K562 treated with DMSO at 1 percent for 48 hours (cell line): ENCODE measurements around the gene IFT172. TPM values are rescaled to one million over a fixed set of nuclear protein-coding genes. Genes with fewer than 3 reads are reported as not detected.

Experiments used
- total RNA-seq: library from RNA; unstranded; fragments of 300-600 nt; gene quantifications from 2 replicates; pipeline ENCODE4 v1.2.3, GENCODE V29; 2022; ENCODE audit warnings: low replicate concordance; ENCODE audit errors: extremely low read depth

The IFT172 gene
- not detected in 2 replicates for total RNA-seq

GRCh38 chr2:27489498-27490397 is at the start of gene IFT172:
Gene IFT172, minus strand, starts transcription at chr2:27489743. Its CDS starts 90 bp downstream, at chr2:27489653.

GRCh38 chr2:27496357-27497287 is 7.1 kb upstream of the IFT172 start, which contains the start of gene GCKR:
Gene GCKR, plus strand, starts transcription at chr2:27496839. Its CDS starts 66 bp downstream, at chr2:27496905.

GRCh38 chr2:27494944-27495554 is 5.5 kb upstream of the IFT172 start, which contains the start of gene FNDC4:
Gene FNDC4, minus strand, starts transcription at chr2:27495200. Its CDS starts 521 bp downstream, at chr2:27494679.

GRCh38 chr2:27441958-27442919 is 47.3 kb downstream of the IFT172 start, which contains the start of gene KRTCAP3:
Gene KRTCAP3, plus strand, starts transcription at chr2:27442381. Its CDS starts 32 bp downstream, at chr2:27442413.

GRCh38 chr2:27428213-27428977 is 61.1 kb downstream of the IFT172 start, which contains the start of gene NRBP1:
Gene NRBP1, plus strand, starts transcription at chr2:27428631. Its CDS starts 4,643 bp downstream, at chr2:27433274.

GRCh38 chr2:27409321-27410073 is 80.0 kb downstream of the IFT172 start, which contains the start of gene PPM1G:
Gene PPM1G, minus strand, starts transcription at chr2:27409591. Its CDS starts 169 bp downstream, at chr2:27409422.

Other genes with a start within 250 kb of the IFT172 start
- gene SLC30A3, start 226.7 kb downstream of the IFT172 start, total RNA-seq, result not detected in 2 replicates
- gene DNAJC5G, start 214.3 kb downstream of the IFT172 start, total RNA-seq, result not detected in 2 replicates
- not detected in 2 replicates for gene TRIM54, start 207.3 kb downstream of the IFT172 start, total RNA-seq
- gene UCN, start 181.3 kb downstream of the IFT172 start, total RNA-seq, result not detected in 2 replicates
- not detected in 2 replicates for gene MPV17, start 166.6 kb downstream of the IFT172 start, total RNA-seq
- gene GTF3C2, start 133.0 kb downstream of the IFT172 start, total RNA-seq, result not detected in 2 replicates
- gene EIF2B4, start 119.4 kb downstream of the IFT172 start, total RNA-seq, result not detected in 2 replicates
- not detected in 2 replicates for gene SNX17, start 119.1 kb downstream of the IFT172 start, total RNA-seq
- not detected in 2 replicates for gene ZNF513, start 109.0 kb downstream of the IFT172 start, total RNA-seq
- not detected in 2 replicates for gene PPM1G, start 80.2 kb downstream of the IFT172 start, total RNA-seq
- gene NRBP1, start 61.1 kb downstream of the IFT172 start, total RNA-seq, result not detected in 2 replicates
- gene KRTCAP3, start 47.4 kb downstream of the IFT172 start, total RNA-seq, result not detected in 2 replicates
- gene FNDC4, start 5.5 kb upstream of the IFT172 start, total RNA-seq, result not detected in 2 replicates
- not detected in 2 replicates for gene GCKR, start 7.1 kb upstream of the IFT172 start, total RNA-seq
- not detected in 2 replicates for gene ZNF512, start 93.3 kb upstream of the IFT172 start, total RNA-seq
- gene CCDC121, start 139.3 kb upstream of the IFT172 start, total RNA-seq, result not detected in 2 replicates
- not detected in 2 replicates for gene GPN1, start 139.3 kb upstream of the IFT172 start, total RNA-seq
- gene SUPT7L, start 173.9 kb upstream of the IFT172 start, total RNA-seq, result not detected in 2 replicates
- not detected in 2 replicates for gene SLC4A1AP, start 174.1 kb upstream of the IFT172 start, total RNA-seq